Hematopoietic multipotent progenitor cell (in vitro differentiated cells): ENCODE data around the gene CIDEB. TPM values are rescaled to one million over a fixed set of nuclear protein-coding genes. Genes with fewer than 3 reads are reported as not detected.

Experiments used
- DNase-seq, 3 donors: peaks; one replicate each; pipeline ENCODE4 v3.0.0-alpha.2; 2011 to 2015; ENCODE audit warnings: low read depth in 2 of 3, low spot score in 2 of 3
- small RNA-seq: library from RNA; depleted of rRNA; stranded (forward); fragments of <200 nt; gene quantifications from one replicate; pipeline ENCODE3, GENCODE V24; 2012
- total RNA-seq: library from RNA; depleted of rRNA; stranded (reverse); fragments of >200 nt; gene quantifications from one replicate; pipeline ENCODE4 v1.2.3, GENCODE V29; 2012

Gene CIDEB
- total RNA-seq, 1 donor = 20.2 TPM

GRCh38 chr14:24256960-24257359 is 50.8 kb downstream of the CIDEB start:
- DNase-seq = no peak

DNA sequence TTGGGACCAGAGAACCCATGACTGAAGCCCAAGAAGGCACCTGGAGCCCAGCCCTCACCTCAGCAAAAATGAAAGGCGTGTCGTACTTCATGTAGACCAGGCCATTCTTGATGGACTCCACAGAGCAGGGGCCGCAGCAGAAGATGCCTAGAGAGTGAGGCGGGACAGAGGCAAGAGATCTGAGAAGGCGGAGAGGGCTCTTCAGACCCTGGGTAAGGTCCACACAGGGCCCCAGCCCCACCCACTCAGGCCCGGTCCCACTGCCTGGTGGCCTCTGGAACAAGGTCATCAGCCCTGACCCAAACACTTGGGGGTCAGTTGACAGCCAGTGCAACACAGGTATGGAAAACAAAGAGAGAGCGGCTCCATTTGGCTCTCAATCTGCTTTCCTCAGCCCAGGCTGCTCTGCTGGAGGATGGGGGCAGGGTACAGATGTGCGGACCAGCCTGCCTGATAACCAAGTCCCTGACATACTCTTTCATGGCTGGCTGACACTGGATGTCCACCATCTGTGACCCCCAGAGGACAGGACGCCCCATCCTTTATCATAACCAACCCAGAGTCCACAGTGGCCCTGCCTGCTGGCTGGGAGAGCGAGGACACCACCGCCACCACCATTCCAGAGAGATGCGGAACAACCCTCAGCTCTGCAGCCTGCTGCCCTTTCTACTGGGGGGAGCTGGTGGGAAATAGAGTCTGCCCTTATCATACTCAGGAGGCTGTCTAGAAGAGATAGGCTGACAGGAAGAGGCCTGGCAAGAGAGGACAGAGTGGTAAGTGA is 51.7 kb downstream of the CIDEB start:
- no peak for DNase-seq

DNA sequence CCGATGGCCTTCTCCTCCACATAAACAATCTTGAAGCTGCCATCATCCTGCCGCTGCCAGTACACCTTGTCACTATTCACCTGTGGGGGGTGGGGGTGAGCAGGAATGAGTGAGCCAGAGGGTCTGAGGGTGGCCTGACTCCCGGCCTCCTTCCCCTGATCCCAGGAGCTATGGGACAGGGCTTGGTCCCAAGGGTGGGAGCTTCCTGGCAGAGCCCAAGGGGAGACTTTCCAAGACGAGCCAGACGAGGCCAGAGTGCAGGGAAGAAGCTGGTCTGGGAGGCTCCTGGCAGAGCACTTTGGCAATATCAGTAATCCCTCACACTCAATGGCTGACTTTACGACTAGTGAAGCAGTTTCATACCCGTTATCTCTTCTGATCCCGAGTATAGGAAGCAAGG is 52.3 kb downstream of the CIDEB start:
- DNase-seq = no peak

Small RNA genes lying within 50 kb of the gene (small RNA-seq; reads per million reads assigned to genes)
- not detected for gene RF00026

Other genes with a start within 250 kb of the CIDEB start
- gene CPNE6, start 236.4 kb downstream of the CIDEB start, total RNA-seq = not detected
- 24.8 TPM for gene PCK2, start 213.7 kb downstream of the CIDEB start, total RNA-seq
- 138 TPM for gene DCAF11, start 193.2 kb downstream of the CIDEB start, total RNA-seq
- gene NRL, start 193.0 kb downstream of the CIDEB start, total RNA-seq = 5.7 TPM
- 2.7 TPM for gene FITM1, start 177.3 kb downstream of the CIDEB start, total RNA-seq
- gene PSME1, start 171.8 kb downstream of the CIDEB start, total RNA-seq = 153 TPM
- gene EMC9, start 166.4 kb downstream of the CIDEB start, total RNA-seq = 14.3 TPM
- gene PSME2, start 161.4 kb downstream of the CIDEB start, total RNA-seq = 38.0 TPM
- gene RNF31, start 160.5 kb downstream of the CIDEB start, total RNA-seq = 103 TPM
- gene IRF9, start 146.7 kb downstream of the CIDEB start, total RNA-seq = 112 TPM
- 47.1 TPM for gene REC8, start 135.9 kb downstream of the CIDEB start, total RNA-seq
- 59.8 TPM for gene IPO4, start 119.2 kb downstream of the CIDEB start, total RNA-seq
- gene TM9SF1, start 112.5 kb downstream of the CIDEB start, total RNA-seq = 64.9 TPM
- gene TSSK4, start 102.3 kb downstream of the CIDEB start, total RNA-seq = under 0.01 TPM
- 13.7 TPM for gene CHMP4A, start 94.5 kb downstream of the CIDEB start, total RNA-seq
- gene MDP1, start 91.9 kb downstream of the CIDEB start, total RNA-seq = 21.5 TPM
- gene NEDD8, start 75.6 kb downstream of the CIDEB start, total RNA-seq = 55.2 TPM
- 78.9 TPM for gene GMPR2, start 75.0 kb downstream of the CIDEB start, total RNA-seq
- 65.4 TPM for gene TINF2, start 65.4 kb downstream of the CIDEB start, total RNA-seq
- gene TGM1, start 44.8 kb downstream of the CIDEB start, total RNA-seq = 1.1 TPM
- 36.9 TPM for gene RABGGTA, start 36.4 kb downstream of the CIDEB start, total RNA-seq
- 31.0 TPM for gene DHRS1, start 8.2 kb downstream of the CIDEB start, total RNA-seq
- 28.8 TPM for gene NOP9, start 8.1 kb downstream of the CIDEB start, total RNA-seq
- gene LTB4R2, start 2.2 kb upstream of the CIDEB start, total RNA-seq = 15.1 TPM
- 13.5 TPM for gene LTB4R, start 3.5 kb upstream of the CIDEB start, total RNA-seq
- gene ADCY4, start 27.1 kb upstream of the CIDEB start, total RNA-seq = 3.8 TPM
- 20.2 TPM for gene RIPK3, start 32.0 kb upstream of the CIDEB start, total RNA-seq
- gene NFATC4, start 60.2 kb upstream of the CIDEB start, total RNA-seq = 0.54 TPM
- 20.2 TPM for gene NYNRIN, start 91.0 kb upstream of the CIDEB start, total RNA-seq
- 0.54 TPM for gene CBLN3, start 121.7 kb upstream of the CIDEB start, total RNA-seq
- 74.9 TPM for gene KHNYN, start 122.0 kb upstream of the CIDEB start, total RNA-seq
- gene SDR39U1, start 134.8 kb upstream of the CIDEB start, total RNA-seq = 39.6 TPM
- not detected for gene CMA1, start 200.3 kb upstream of the CIDEB start, total RNA-seq